Upper lobe of left lung (tissue), 4 donors: ENCODE data around the gene PAK2.

Experiments used
- CTCF ChIP-seq, 6 experiments: fragments of 450-650 bp in 4 of 6; fragments of 200-600 bp in 2 of 6; sonication (generic) in 2 of 6; IDR thresholded peaks; one replicate each; pipeline ENCODE4 v1.5.1; 2016 to 2019; ENCODE audit warnings: antibody characterized with exemption in 6 of 6
- EP300 ChIP-seq, 4 donors: sonication (generic); formaldehyde crosslinking; IDR thresholded peaks; one replicate each; pipeline ENCODE4 v1.5.1; 2017; ENCODE audit warnings: antibody characterized with exemption in 4 of 4, control low read depth in 2 of 4
- POLR2A ChIP-seq, 4 donors: fragments of 450-650 bp; IDR thresholded peaks; one replicate each; pipeline ENCODE4 v1.5.1; 2016 to 2017; ENCODE audit warnings: antibody characterized with exemption in 4 of 4, mild to moderate bottlenecking in 2 of 4
- POLR2AphosphoS5 ChIP-seq, 2 donors: sonication (generic); formaldehyde crosslinking; IDR thresholded peaks; one replicate each; pipeline ENCODE4 v1.5.1; 2017; ENCODE audit warnings: antibody characterized with exemption in 2 of 2

GRCh38 chr3:196741249-196741889, 1.7 kb downstream of the PAK2 start:
- TF ChIP-seq CTCF (IDR thresholded peaks at IDR 0.05) (no peak), POLR2A (IDR thresholded peaks at IDR 0.05) (no peak), EP300 (IDR thresholded peaks at IDR 0.05) (no peak), POLR2AphosphoS5 (IDR thresholded peaks at IDR 0.05) (no peak)
